ENCODE measurements around the gene SH2D1A. TPM values are rescaled to one million over a fixed set of nuclear protein-coding genes. Genes with fewer than 3 reads are reported as not detected.

SH2D1A gene
- not detected in 2 replicates for total RNA-seq

GRCh38 chrX:124346117-124346876 is at the start of gene SH2D1A:
TSS of gene SH2D1A (plus strand) at chrX:124346563. CDS start at chrX:124346643, 80 bp downstream.

GRCh38 chrX:124332481-124333424 is 13.6 kb upstream of the SH2D1A start, which contains the start of gene TEX13D:
TSS of gene TEX13D (plus strand) at chrX:124332660. CDS start at chrX:124332918, 258 bp downstream.

Small RNAs within 50 kb of the gene (small RNA-seq; reads per million reads assigned to genes)
- gene AL022718.1: not detected

Other genes with a start within 250 kb of the SH2D1A start
- gene TEX13D, start 13.9 kb upstream of the SH2D1A start, total RNA-seq: not detected in 2 replicates